Measurements from ENCODE around the gene DOCK4. TPM values are rescaled to one million over a fixed set of nuclear protein-coding genes. Genes with fewer than 3 reads are reported as not detected.

Gene DOCK4
- total and polyA plus RNA-seq, 2 of the 8 experiments (the other 6 are each of a cell fraction or from before 2014, with no cell fraction given): 5.1 to 23.6 TPM

DNA sequence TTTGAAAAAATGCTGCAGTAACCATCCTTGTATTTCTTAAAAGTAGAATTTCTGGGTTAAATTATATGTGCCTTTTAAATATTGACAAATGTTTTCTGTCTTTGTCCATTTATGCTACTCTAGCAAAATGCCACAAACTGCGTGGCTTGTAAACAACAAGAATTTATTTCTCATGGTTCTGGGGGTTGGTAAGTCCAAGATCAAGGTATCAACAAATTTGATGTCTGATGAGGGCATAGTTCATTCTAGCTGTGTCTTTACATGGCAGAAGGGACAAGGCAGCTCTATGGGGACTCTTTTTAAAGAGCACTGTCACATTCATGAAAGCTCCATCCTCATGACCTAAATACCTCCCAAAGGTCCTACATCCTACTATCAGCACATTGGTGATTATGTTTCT, 27.9 kb upstream of the DOCK4 start:
- no peak overlapping the region for H2AK5ac ChIP-seq (ENCODE audit: low read depth, low read length)
- no peak overlapping the region for H3K4me2 ChIP-seq (ENCODE audit: insufficient read depth in 1 of 2, low read depth in 2 of 2, low read length in 2 of 2)
- CTCF ChIA-PET (ENCODE audit: partially characterized antibody): no interaction called here
- H2AFZ ChIP-seq (ENCODE audit: low read length): no peak overlapping the region
- no peak overlapping the region for H3K4me3 ChIP-seq (ENCODE audit: extremely low read depth in 1 of 4, insufficient read depth in 2 of 4, low read depth in 3 of 4, low read length in 4 of 4)
- no peaks in the 10 kb centered on the region for H3K36me3 ChIP-seq (ENCODE audit: control insufficient read depth in 2 of 4, insufficient read depth in 4 of 4, low read length in 3 of 4)
- no peaks in the 10 kb centered on the region; a peak in 1 of 7 replicates for H3K4me1 ChIP-seq (replicated peaks in 1 of 4; ENCODE audit: control insufficient read depth in 3 of 4, insufficient read depth in 4 of 4, low read length in 3 of 4)
- peaks cover 0 to 34% of the 10 kb centered on the region in 2 experiments; a peak in 2 of 4 replicates for H3K79me2 ChIP-seq (ENCODE audit: control insufficient read depth in 1 of 2, insufficient read depth in 2 of 2, low read length in 2 of 2)
- H2BK20ac ChIP-seq (ENCODE audit: low read length): no peak overlapping the region
- H3K23me2 ChIP-seq (ENCODE audit: low read depth, low read length): no peaks in the 10 kb centered on the region
- no peak overlapping the region for H2BK15ac ChIP-seq (ENCODE audit: low read length)
- 92% methylated on average over 1 of the region's 1 CpG; no CpG with 5 or more reads in 1 of the 2 experiments for WGBS, 2 experiments (ENCODE audit: extremely low coverage in 1 of 2, insufficient coverage in 1 of 2, insufficient read length in 1 of 2, insufficient replicate concordance in 2 of 2, low coverage in 1 of 2, low lambda C conversion rate in 2 of 2, missing lambda C conversion rate in 1 of 2)
- DNase-seq (ENCODE audit: low read depth in 1 of 2, low spot score in 2 of 2) (no peak), FAIRE-seq (no peak)
- H2BK12ac ChIP-seq (ENCODE audit: low read depth, low read length): no peak overlapping the region
- H2BK5ac ChIP-seq (ENCODE audit: low read depth, low read length): no peak overlapping the region
- no peak overlapping the region for H4K8ac ChIP-seq (ENCODE audit: extremely low read depth, insufficient read depth, low read length)
- H3K79me1 ChIP-seq (ENCODE audit: low read depth, low read length): no peaks in the 10 kb centered on the region; the same call in 1 of the 2 replicates
- POLR2A ChIA-PET (ENCODE audit: partially characterized antibody): no interaction called here
- H3K56ac ChIP-seq (replicated peaks; ENCODE audit: insufficient read length, low read depth, low read length): no peak overlapping the region
- peaks cover 0 to 6% of the 10 kb centered on the region in 2 experiments for H4K20me1 ChIP-seq (replicated peaks in 1 of 2; ENCODE audit: control insufficient read depth in 1 of 2, insufficient read depth in 2 of 2, low read length in 2 of 2)
- H3K23ac ChIP-seq (ENCODE audit: insufficient read length): no peak overlapping the region
- no peak overlapping the region for H3K4ac ChIP-seq (replicated peaks; ENCODE audit: insufficient read length, low read depth, low read length)
- TF ChIP-seq SIN3A (conservative IDR thresholded peaks at IDR 0.05 in 1 of 2, IDR thresholded peaks at IDR 0.05 in 1 of 2; ENCODE audit: low read depth in 1 of 2, low read length in 2 of 2) (no peak), SUZ12 (IDR thresholded peaks at IDR 0.05; ENCODE audit: low read length) (no peak), SAP30 (IDR thresholded peaks at IDR 0.05; ENCODE audit: insufficient read depth, insufficient replicate concordance, low read length) (no peak), POLR2AphosphoS5 (IDR thresholded peaks at IDR 0.05; ENCODE audit: low read depth, low read length) (no peak), KDM4A (IDR thresholded peaks at IDR 0.05; ENCODE audit: low read depth, low read length, severe bottlenecking) (no peak), CEBPB (IDR thresholded peaks at IDR 0.05; ENCODE audit: low read depth, low read length) (no peak), RNF2 (IDR thresholded peaks at IDR 0.05; ENCODE audit: borderline replicate concordance, low read depth, low read length, missing control alignments, poor library complexity, severe bottlenecking) (no peak)
- TF ChIP-seq, protein P1, sequence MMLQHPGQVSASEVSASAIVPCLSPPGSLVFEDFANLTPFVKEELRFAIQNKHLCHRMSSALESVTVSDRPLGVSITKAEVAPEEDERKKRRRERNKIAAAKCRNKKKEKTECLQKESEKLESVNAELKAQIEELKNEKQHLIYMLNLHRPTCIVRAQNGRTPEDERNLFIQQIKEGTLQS (IDR thresholded peaks at IDR 0.05; ENCODE audit: insufficient read depth, low read depth, low read length): no peak
- H3K9me3 ChIP-seq (ENCODE audit: insufficient read depth in 2 of 2, low read depth in 1 of 2, low read length in 1 of 2): no peaks in the 10 kb centered on the region
- no peak overlapping the region for H3K9ac ChIP-seq (replicated peaks in 1 of 4; ENCODE audit: extremely low read depth in 1 of 4, low read depth in 3 of 4, low read length in 3 of 4)
- no peak overlapping the region for H3K27ac ChIP-seq (ENCODE audit: low read depth, low read length)
- H2BK120ac ChIP-seq (replicated peaks; ENCODE audit: low read depth, low read length): no peak overlapping the region
- H4K5ac ChIP-seq (ENCODE audit: insufficient read length, low read depth, low read length): no peak overlapping the region
- no peak overlapping the region for H3K18ac ChIP-seq (ENCODE audit: extremely low read depth, low read length)
- H3K27me3 ChIP-seq (replicated peaks in 1 of 4; ENCODE audit: control insufficient read depth in 3 of 4, extremely low read depth in 1 of 4, insufficient read depth in 3 of 4, low read length in 3 of 4): no peaks in the 10 kb centered on the region
- no peak overlapping the region for H3K14ac ChIP-seq (ENCODE audit: insufficient read length)
- H4K91ac ChIP-seq (replicated peaks; ENCODE audit: insufficient read length, low read length): no peak overlapping the region

Data from H1 (cell line).